ENCODE results near the gene GGT7. TPM values are rescaled to one million over a fixed set of nuclear protein-coding genes. Genes with fewer than 3 reads are reported as not detected.

The GGT7 gene
- total and polyA plus RNA-seq, 9 of the 15 experiments (the other 6 are each of a cell fraction or from before 2014, with no cell fraction given): 0.04 to 18.3 (median 5.9) TPM

GRCh38 chr20:34872622-34873224 lies at the start of gene GGT7 (continued):
- TF ChIP-seq ZNF740 (CRISPR knock-in tag; IDR thresholded peaks at IDR 0.05) (no peak), ZNF740 (tag; IDR thresholded peaks at IDR 0.05) (no peak), HDAC2 (IDR thresholded peaks at IDR 0.05) (no peak), ATF7 (IDR thresholded peaks at IDR 0.05) (0 out of 2 replicates have a peak, but pooled peaks have one; percentile 11), NCOA4 (IDR thresholded peaks at IDR 0.05; ENCODE audit: partially characterized antibody) (no peak), FOS (IDR thresholded peaks at IDR 0.05; ENCODE audit: extremely low read depth, insufficient read length) (no peak), CEBPG (CRISPR knock-in tag; IDR thresholded peaks at IDR 0.05) (no peak), CEBPG (tag; conservative IDR thresholded peaks at IDR 0.05 in 1 of 2, IDR thresholded peaks at IDR 0.05 in 1 of 2) (no peak), HDAC6 (IDR thresholded peaks at IDR 0.05; ENCODE audit: low read depth, low read length) (no peak), TFAM (CRISPR knock-in tag; conservative IDR thresholded peaks at IDR 0.05) (no peak), ZNF12 (CRISPR knock-in tag; IDR thresholded peaks at IDR 0.05) (no peak), ZBTB11 (CRISPR knock-in tag; IDR thresholded peaks at IDR 0.05) (peak in 1 of 3 experiments; percentile 61; a peak in 1 of 6 replicates), HDAC3 (IDR thresholded peaks at IDR 0.05; ENCODE audit: borderline replicate concordance, partially characterized antibody) (no peak), ZNF232 (CRISPR knock-in tag; IDR thresholded peaks at IDR 0.05) (no peak), RNF219 (CRISPR knock-in tag; IDR thresholded peaks at IDR 0.05) (no peak), SRSF7 (optimal IDR thresholded peaks at IDR 0.05; ENCODE audit: low read depth, low read length) (no peak), YBX1 (IDR thresholded peaks at IDR 0.05) (no peak), ZNF133 (CRISPR knock-in tag; IDR thresholded peaks at IDR 0.05) (no peak), POLR2AphosphoS2 (IDR thresholded peaks at IDR 0.05; ENCODE audit: low read length) (no peak)
- TF ChIP-seq, protein P1, sequence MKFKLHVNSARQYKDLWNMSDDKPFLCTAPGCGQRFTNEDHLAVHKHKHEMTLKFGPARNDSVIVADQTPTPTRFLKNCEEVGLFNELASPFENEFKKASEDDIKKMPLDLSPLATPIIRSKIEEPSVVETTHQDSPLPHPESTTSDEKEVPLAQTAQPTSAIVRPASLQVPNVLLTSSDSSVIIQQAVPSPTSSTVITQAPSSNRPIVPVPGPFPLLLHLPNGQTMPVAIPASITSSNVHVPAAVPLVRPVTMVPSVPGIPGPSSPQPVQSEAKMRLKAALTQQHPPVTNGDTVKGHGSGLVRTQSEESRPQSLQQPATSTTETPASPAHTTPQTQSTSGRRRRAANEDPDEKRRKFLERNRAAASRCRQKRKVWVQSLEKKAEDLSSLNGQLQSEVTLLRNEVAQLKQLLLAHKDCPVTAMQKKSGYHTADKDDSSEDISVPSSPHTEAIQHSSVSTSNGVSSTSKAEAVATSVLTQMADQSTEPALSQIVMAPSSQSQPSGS (CRISPR knock-in tag; IDR thresholded peaks at IDR 0.05): no peak
